SK-MEL-5 (cell line): ENCODE data around the gene CSN2. TPM values are rescaled to one million over a fixed set of nuclear protein-coding genes. Genes with fewer than 3 reads are reported as not detected.

Experiments used
- DNase-seq: peaks from one replicate; pipeline ENCODE4 v3.0.0-alpha.2; 2016; ENCODE audit warnings: low read depth, low spot score
- in situ Hi-C: cut with HindIII; loops from 2 replicates; pipeline ENCODE4 v1.10.0; 2016; ENCODE audit warnings: low sequenced_read_pairs, high pct_unique_total_duplicates, low pct_unique_long_range_greater_than_20kb
- total RNA-seq: library from RNA; depleted of rRNA; stranded (reverse); fragments of >200 nt; shearing (Covaris generic); gene quantifications from 2 replicates; pipeline ENCODE4 v1.2.3, GENCODE V29; 2014; rRNA removed

CSN2 gene
- total RNA-seq, 1 experiment from 2014 or later = not detected

DNA sequence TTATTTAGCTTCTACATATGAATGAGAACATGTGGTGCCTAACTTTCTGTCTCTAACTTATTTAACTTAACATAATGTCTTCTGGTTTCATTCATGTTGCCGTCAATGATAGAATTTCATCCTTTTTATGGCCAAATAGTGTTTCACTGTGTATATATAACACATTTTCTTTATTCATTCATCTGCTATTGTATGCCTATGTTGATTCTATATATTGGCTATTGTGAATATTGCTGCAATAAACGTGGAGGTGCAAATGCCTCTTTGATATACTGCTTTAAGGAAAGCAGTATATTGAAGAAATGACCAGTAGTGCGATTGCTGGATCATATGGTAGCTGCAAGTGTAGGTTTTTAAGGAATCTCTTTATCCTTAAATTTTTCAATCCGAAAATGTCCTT, 44.7 kb downstream of the CSN2 start:
- DNase-seq = no peak
- in situ Hi-C loops = no loop called here

DNA sequence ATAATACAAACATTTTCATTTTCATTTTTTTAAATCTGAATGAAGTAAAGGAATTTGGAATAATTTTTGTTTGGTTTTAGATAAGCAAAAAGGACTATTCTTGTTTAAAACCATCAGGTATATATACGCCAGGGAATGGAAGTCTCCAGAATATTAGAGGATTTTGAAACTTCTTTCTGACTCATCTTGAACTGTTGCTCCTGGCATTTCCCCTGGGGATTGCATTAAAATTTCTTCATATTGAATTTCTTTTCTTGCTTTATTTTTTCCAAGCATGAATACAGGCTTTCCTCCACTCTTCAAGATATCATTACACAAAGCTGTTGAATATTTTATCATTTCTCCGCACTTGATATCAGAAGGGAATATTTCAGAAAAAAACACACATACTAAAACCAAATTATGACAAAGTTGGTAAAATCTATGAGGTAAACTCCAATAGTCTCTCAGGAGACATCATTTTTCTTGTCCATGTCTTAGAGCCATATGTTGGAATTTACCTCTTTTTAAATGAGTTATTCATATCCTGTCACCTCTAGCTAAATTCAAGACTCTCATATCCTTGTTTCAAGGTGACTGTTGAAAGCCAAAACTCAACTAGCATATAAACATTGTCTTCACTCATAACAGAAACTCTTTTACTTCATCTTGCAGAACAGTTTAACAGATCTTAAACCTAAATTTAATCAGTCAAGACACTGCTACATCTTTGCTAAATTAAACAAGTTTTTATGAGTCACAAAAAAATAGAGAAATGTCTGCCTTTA, 55.3 kb downstream of the CSN2 start:
- in situ Hi-C loops = no loop called here
- DNase-seq = no peak

DNA sequence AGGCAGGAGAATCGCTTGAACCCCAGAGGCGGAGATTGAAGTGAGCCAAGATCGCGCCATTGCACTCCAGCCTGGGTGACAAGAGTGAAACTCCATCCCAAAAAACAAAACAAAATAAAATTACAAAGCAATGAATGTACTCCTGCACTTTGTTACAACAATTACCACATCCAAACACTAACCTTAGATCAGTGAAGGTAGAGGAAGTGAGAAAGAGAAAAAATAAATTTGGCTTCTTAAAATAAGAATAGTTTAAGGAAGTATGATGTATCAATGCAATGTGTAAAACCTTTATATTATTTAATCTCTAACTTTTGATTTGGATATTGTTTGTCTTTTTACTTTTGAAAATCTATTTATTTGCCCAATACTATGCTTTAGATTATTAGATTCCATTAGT, 56.3 kb downstream of the CSN2 start:
- DNase-seq = no peak
- in situ Hi-C loops = no loop called here

DNA sequence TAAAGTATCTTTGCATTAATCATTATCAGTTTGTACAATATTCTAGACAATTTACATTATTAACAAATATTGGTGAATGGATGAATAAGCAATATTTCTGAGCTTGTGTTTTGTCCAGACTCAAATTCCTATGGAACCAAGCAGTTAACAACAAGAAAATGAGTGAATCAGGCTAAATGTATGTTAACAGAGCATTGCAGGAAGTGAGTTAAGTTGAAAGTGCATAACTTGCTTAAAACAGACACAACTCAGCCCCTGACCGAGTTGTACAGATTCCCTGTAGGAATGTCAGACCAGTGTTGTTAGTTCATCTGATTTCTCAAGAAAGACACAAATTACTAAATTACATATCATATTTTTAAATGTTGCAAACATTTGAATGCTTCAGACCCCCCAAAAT, 58.4 kb downstream of the CSN2 start:
- in situ Hi-C loops = no loop called here
- DNase-seq = no peak

Other genes with a start within 250 kb of the CSN2 start
- gene SULT1B1, start 205.1 kb downstream of the CSN2 start, total RNA-seq = not detected in 2 replicates
- not detected in 2 replicates for gene SULT1E1, start 105.6 kb downstream of the CSN2 start, total RNA-seq
- gene CSN1S1, start 34.7 kb downstream of the CSN2 start, total RNA-seq = not detected in 2 replicates
- 1.1 and 1.6 TPM in 2 replicates for gene STATH, start 30.2 kb upstream of the CSN2 start, total RNA-seq
- 42.2 and 49.0 TPM in 2 replicates for gene HTN3, start 62.7 kb upstream of the CSN2 start, total RNA-seq
- gene HTN1, start 84.7 kb upstream of the CSN2 start, total RNA-seq = 108 and 127 TPM in 2 replicates
- not detected in 2 replicates for gene PRR27, start 188.5 kb upstream of the CSN2 start, total RNA-seq
- not detected in 2 replicates for gene ODAM, start 230.0 kb upstream of the CSN2 start, total RNA-seq